ENCODE data around the gene EI24. TPM values are rescaled to one million over a fixed set of nuclear protein-coding genes. Genes with fewer than 3 reads are reported as not detected.

EI24 gene
- total and polyA plus RNA-seq, 9 of the 15 experiments (the other 6 are each of a cell fraction or from before 2014, with no cell fraction given): 50.4 to 260 (median 168) TPM

DNA sequence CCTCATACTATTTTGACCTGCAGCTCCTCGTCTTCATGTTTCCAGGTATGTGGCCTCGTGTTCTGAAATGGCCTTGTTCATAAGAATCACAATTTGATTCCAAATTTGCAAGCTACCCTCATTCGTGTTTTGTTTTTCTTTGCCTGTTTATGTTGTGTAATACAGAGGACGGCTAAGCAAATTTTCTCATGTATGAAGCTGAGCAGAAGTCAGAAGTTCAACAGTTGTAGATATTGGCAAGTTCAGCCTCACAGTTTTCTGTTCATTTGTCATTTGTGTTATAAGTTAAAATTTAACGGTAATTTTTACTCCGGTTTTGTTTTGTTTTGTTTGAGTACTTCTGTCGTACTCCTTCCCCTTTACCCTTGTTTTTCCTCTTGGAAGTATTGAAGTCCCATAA is 40.3 kb downstream of the EI24 start (continued):
- TF ChIP-seq KLF16 (IDR thresholded peaks at IDR 0.05) (no peak), ZBTB40 (IDR thresholded peaks at IDR 0.05) (no peak), ZBTB40 (CRISPR knock-in tag; IDR thresholded peaks at IDR 0.05) (no peak), RNF2 (IDR thresholded peaks at IDR 0.05) (no peak), SMARCC2 (IDR thresholded peaks at IDR 0.05; ENCODE audit: low read depth) (no peak), SREBF1 (IDR thresholded peaks at IDR 0.05; ENCODE audit: borderline replicate concordance, low read depth, low read length) (no peak), RFX5 (IDR thresholded peaks at IDR 0.05; ENCODE audit: low read depth, low read length) (no peak), NR3C1 (CRISPR knock-in tag; IDR thresholded peaks at IDR 0.05) (no peak)
